SJCRH30 (cell line): ENCODE measurements around the gene TRPM1. TPM values are rescaled to one million over a fixed set of nuclear protein-coding genes. Genes with fewer than 3 reads are reported as not detected.
"Not testable (repeated sequence)": the region's sequence is repeated elsewhere in the genome, so short reads cannot be mapped to it uniquely, and the experiment has no call there.

Experiments used
- DNase-seq, 2 experiments: peaks; one replicate each; pipeline ENCODE4 v3.0.0-alpha.2; 2015 to 2020
- H3K27ac ChIP-seq: fragments of 250-450 bp; sonication (Bioruptor Pico); 2 replicates; pipeline ENCODE4 v1.5.1; 2020; ENCODE audit warnings: mild to moderate bottlenecking, moderate library complexity
- H3K27me3 ChIP-seq: fragments of 250-450 bp; sonication (Bioruptor Pico); 2 replicates; pipeline ENCODE4 v1.5.1; 2020; ENCODE audit warnings: mild to moderate bottlenecking, moderate library complexity
- H3K36me3 ChIP-seq: fragments of 250-450 bp; sonication (Bioruptor Pico); 2 replicates; pipeline ENCODE4 v1.5.1; 2020; ENCODE audit warnings: mild to moderate bottlenecking, moderate library complexity
- H3K4me1 ChIP-seq: fragments of 250-450 bp; sonication (Bioruptor Pico); 2 replicates; pipeline ENCODE4 v1.5.1; 2020; ENCODE audit warnings: mild to moderate bottlenecking, moderate library complexity
- H3K4me3 ChIP-seq: fragments of 250-450 bp; sonication (Bioruptor Pico); 2 replicates; pipeline ENCODE4 v1.5.1; 2020; ENCODE audit warnings: mild to moderate bottlenecking, moderate library complexity
- H3K9me3 ChIP-seq: fragments of 250-450 bp; sonication (Bioruptor Pico); replicated peaks from 2 replicates; pipeline ENCODE4 v1.5.1; 2020; ENCODE audit warnings: mild to moderate bottlenecking, moderate library complexity
- total RNA-seq: library from RNA; depleted of rRNA; stranded (reverse); fragments of >200 nt; shearing (Covaris generic); gene quantifications from 2 replicates; pipeline ENCODE4 v1.2.3, GENCODE V29; 2014

Gene TRPM1
- total RNA-seq, 1 experiment from 2014 or later: 0.06 TPM

DNA sequence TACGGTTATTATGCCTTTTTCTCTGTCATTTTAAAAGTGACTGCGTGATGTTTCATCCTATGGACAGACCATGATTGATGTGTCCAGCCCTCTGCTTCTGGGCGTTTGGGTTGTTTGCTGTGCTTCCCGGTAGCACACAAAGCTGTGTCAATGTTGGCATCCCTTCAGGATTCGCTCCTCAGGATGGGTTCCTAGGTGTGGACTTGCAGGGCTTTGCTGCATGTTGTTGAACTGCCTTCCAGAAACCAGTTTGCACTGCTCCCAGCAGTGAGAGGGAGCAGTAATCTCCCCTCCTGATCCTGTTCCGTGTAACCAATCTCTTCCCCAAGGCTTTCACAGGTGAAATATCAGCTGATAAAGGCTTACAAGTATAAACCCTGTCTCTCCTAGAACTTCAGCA, 787 bp downstream of the TRPM1 start:
- Histone ChIP-seq H3K4me1 (no peaks in the 10 kb centered on the region), H3K27me3 (no peaks in the 10 kb centered on the region), H3K27ac (no peak overlapping the region), H3K36me3 (no peaks in the 10 kb centered on the region), H3K4me3 (no peak overlapping the region), H3K9me3 (no peaks in the 10 kb centered on the region)
- no peak for DNase-seq

DNA sequence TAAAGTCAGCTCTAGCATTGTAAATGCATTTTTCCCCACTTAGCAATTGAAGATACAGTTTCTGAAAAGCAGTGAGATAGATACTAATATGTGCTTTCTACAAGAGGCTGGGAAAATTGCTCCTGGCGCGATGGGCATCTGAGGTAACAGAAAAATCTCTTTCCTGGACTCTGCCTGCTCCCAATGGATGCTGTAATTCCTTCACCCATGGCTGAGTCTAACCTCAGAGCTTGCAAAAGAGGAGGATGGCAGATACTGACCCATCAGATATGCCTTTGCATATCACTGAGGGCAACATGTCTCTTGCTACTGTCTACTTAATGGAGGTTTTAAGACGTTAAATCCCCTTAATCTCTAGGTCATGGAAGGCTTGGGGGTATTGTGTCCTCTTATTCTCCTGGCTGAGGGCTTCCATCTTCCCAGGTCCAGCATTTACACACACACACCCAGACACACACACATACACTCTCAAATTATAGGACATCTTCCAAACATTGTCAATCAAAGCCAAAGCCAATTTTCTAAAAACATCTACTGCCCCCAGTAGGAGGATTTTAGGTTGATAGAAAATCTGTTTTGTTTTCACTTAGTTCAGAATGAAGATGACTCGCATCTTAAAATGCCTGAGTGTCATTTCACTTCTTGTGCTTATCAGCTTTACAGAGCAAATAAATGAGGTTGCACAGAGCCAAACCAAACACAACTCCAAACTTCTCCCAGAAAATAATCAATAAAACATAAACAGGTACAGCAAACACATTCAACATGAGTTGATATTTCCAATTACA, 2.4 kb downstream of the TRPM1 start:
- no peaks in the 10 kb centered on the region for H3K27me3 ChIP-seq
- no peak overlapping the region for H3K27ac ChIP-seq
- no peak for DNase-seq

DNA sequence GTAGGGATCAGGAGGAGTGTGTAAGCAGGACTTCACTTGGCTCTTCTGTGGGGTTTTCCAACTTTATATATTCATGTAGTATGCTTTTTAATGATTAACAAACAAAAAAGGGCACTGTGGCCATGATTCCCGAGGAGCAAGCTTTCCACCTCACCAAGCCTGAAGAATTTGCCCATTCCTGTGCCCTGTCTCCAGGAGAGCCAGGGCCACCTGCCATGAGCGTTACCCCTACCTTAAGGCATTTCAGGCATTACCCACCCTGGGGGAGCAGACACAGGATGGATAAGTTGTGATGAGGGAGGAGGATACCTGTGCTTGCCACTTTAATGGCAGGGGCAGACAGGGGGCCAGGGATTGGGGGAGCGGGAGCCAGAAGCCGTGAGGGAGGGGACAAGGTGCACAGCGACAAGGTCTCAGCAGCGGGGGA, 3.0 kb downstream of the TRPM1 start:
- DNase-seq: no peak
- no peak overlapping the region for H3K27ac ChIP-seq

More for the DNA sequence above, 2.4 kb downstream of the TRPM1 start:
- Histone ChIP-seq H3K4me1 (no peaks in the 10 kb centered on the region), H3K4me3 (no peak overlapping the region), H3K9me3 (no peaks in the 10 kb centered on the region), H3K36me3 (no peaks in the 10 kb centered on the region)

DNA sequence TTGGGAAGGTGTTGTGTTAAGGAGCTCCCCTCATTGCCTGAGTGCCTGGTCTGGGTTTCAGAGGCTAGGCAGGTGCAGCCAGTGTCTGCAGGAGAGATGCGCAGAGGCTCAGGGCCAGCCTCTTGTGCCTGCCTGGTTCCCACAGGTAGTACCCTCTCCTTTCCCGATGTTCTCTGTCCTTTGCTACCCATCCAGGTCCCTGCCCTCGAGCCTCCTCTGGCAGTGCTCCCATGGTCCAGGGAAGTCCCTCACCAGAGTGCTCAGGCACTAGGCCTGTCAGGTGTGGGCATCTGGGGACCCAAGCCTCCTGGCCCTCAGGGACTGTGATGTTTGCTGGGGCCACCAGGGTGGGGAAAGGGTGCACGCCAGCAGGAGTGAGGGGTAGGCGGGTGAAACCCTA, 5.0 kb downstream of the TRPM1 start:
- Histone ChIP-seq H3K36me3 (no peaks in the 10 kb centered on the region), H3K27ac (no peak overlapping the region), H3K4me3 (no peak overlapping the region), H3K27me3 (no peaks in the 10 kb centered on the region), H3K9me3 (no peaks in the 10 kb centered on the region), H3K4me1 (no peaks in the 10 kb centered on the region)
- DNase-seq: no peak

More for the DNA sequence above, 3.0 kb downstream of the TRPM1 start:
- no peaks in the 10 kb centered on the region for H3K27me3 ChIP-seq
- H3K9me3 ChIP-seq: no peaks in the 10 kb centered on the region
- no peaks in the 10 kb centered on the region for H3K4me1 ChIP-seq
- no peaks in the 10 kb centered on the region for H3K36me3 ChIP-seq
- no peak overlapping the region for H3K4me3 ChIP-seq

DNA sequence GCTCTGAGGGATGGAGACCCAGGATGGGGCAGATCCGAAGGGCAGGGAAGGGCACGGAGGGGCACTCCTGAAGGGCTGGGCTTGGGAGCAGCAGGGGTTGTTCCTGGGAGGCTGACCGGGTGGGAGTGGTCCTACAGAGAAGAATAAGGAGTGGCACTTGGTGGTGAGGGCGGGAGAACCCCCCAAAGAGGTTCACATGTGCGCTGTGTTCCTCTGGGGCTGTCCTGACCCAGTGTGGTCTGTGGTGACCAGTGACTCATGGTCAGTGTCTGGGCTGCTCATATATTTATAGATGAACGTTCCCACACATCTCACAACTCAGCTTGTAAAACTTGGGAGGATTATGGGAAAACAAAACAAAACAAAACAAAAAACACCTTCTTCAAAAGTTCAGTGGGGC, 10.0 kb downstream of the TRPM1 start:
- Histone ChIP-seq H3K27me3 (no peaks in the 10 kb centered on the region), H3K4me1 (no peaks in the 10 kb centered on the region), H3K4me3 (no peak overlapping the region), H3K27ac (no peak overlapping the region), H3K9me3 (no peaks in the 10 kb centered on the region), H3K36me3 (no peaks in the 10 kb centered on the region)
- no peak for DNase-seq

DNA sequence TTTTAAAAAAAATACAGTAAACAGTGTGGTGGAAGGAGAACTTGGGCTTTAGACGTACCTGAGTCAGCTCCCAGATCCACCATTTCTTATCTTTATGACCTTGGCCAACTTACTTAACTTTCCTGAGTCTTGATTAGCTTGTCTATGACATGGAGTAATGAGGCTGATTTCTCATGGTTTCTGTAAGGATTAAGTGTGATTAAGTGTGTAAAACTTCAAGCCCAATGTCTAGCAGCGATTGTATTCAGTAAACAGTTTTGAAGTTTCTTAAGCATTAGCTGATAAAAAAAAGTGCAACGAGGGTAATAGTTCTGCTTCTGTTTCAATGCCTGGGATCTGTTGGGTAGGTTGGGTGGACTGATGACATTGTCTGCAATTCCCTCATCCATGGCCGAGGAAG, 10.8 kb downstream of the TRPM1 start:
- no peaks in the 10 kb centered on the region for H3K9me3 ChIP-seq
- H3K36me3 ChIP-seq: no peaks in the 10 kb centered on the region
- no peaks in the 10 kb centered on the region for H3K4me1 ChIP-seq
- no peak for DNase-seq
- no peaks in the 10 kb centered on the region for H3K27me3 ChIP-seq
- H3K4me3 ChIP-seq: no peak overlapping the region
- no peak overlapping the region for H3K27ac ChIP-seq

DNA sequence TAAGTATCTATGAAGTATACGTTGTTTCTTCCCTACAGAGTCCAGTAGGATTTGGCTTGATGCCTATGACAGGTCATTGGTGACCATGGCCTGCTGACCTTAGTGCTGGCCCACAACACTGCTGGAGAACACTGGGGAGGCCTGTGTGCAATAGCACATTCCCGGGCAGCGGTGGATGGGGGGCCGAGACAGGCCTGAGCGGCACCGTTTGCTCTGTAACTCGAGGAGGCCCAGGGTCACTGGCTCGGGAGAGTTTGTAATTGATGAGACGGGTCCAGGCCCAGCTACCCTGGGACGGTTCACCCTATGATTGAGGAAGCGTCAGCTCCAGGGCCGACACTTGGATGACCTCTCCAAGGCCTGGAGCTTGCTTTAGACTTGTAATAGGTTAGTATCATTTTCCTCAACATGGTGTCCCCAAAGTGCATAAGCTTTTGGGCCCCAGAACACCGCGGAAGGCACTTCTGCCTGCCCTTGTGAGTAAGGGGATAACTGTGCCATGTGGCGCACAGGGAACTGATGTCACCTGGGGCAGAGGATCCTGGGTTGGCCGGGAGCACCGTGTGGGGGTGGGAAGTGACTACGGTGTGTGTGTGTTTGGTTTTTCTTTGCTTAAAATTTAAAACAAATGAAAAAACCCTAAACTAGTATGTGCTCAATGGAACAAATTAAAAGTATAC, 12.0 kb downstream of the TRPM1 start:
- no peak overlapping the region for H3K27ac ChIP-seq
- H3K36me3 ChIP-seq: no peaks in the 10 kb centered on the region
- no peaks in the 10 kb centered on the region for H3K27me3 ChIP-seq
- no peaks in the 10 kb centered on the region for H3K9me3 ChIP-seq
- no peak for DNase-seq
- no peaks in the 10 kb centered on the region for H3K4me1 ChIP-seq
- H3K4me3 ChIP-seq: no peak overlapping the region

DNA sequence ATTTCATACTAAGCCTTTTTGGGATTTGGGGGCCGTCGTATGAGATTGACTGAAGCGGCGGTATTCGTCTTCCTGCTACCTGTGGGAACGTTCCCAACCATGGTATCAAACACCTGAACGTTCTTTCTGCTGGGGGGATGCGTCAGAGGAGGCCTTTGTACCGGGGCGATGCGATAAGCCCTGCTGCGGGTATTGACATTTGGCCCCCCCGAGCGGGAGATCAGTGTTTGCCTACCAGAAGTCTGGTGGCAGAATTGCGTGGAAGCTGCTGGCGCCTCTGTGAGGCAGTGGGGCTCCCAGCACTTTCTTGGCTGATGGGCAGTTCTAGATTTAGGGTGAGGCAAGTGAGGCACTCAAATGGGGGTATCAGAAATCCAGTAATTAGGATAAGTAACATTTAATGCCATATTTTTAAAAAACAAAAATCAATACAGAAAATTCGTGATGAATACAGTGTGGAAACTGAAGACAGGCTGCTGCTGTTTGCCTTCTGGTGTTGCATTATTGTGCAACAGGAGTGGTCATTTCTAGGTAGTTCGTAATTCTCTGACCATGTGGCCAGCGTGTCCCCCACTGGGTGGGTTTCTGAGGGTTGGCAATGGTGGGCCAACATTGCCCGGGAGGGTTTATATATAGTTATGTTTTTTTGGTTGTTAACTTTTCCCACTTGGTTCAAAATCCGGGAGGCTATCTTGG, 12.7 kb downstream of the TRPM1 start:
- H3K36me3 ChIP-seq: no peaks in the 10 kb centered on the region
- no peaks in the 10 kb centered on the region for H3K4me1 ChIP-seq
- DNase-seq: no peak
- no peaks in the 10 kb centered on the region for H3K9me3 ChIP-seq
- no peak overlapping the region for H3K27ac ChIP-seq
- H3K27me3 ChIP-seq: no peaks in the 10 kb centered on the region
- H3K4me3 ChIP-seq: no peak overlapping the region

DNA sequence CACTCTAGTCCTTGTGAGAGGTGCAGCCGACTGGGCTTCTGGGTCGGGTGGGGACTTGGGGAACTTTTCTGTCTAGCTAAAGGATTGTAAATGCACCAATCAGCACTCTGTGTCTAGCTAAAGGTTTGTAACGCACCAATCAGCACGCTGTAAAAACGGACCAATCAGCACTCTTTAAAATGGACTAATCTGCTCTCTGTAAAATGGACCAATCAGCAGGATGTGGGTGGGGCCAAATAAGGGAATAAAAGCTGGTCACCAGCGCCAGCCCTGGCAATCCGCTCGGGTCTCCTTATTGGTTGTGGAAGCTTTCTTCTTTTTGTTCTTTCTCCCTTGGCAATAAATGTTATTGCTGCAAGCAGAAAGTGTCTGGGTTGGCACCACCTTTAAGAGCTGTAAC, 13.5 kb downstream of the TRPM1 start:
- H3K4me1 ChIP-seq, H3K27ac ChIP-seq, DNase-seq, H3K27me3 ChIP-seq, H3K9me3 ChIP-seq, H3K36me3 ChIP-seq, H3K4me3 ChIP-seq: not testable (repeated sequence)

DNA sequence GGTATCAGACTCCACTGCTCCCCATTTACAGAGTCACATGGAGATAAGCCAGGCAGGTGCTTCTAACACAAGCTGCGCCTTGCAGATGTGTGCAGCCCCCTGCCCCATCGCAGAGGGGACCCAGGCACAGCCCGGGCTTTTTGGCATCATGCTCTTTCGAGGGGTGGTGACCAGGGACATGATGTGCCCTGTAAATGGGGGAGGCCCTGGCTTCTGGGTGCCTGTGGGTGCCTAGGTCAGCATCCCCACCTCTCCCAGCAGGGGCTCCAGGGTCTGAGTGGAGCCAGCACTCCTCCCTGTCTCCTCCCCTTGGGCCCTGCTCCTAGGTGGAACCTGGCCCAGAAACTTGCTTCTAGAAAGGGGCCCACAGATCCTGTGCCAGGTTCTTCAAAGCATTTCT, 15.2 kb downstream of the TRPM1 start:
- no peak overlapping the region for H3K27ac ChIP-seq
- DNase-seq: no peak

DNA sequence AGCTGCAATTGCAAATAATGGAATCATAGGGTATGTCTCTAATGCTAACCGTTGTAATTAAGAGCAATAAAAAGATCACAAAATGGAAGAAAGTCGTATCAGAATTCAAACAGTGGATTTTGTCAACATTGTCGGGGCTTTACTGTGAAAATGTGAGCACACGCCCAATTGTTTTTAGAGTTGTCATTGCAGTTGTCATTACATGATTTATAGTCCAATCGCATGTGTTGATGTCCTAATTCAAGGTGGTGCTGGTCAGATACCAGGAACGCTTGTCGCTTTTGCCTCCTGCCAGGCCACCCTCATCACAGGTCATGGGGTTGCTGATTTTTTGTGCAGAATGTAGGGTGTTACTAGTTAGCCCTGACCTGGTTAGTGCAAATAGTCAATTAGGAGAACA, 16.2 kb downstream of the TRPM1 start:
- Histone ChIP-seq H3K4me3 (no peak overlapping the region), H3K9me3 (no peaks in the 10 kb centered on the region), H3K4me1 (no peaks in the 10 kb centered on the region), H3K27ac (no peak overlapping the region), H3K36me3 (no peaks in the 10 kb centered on the region), H3K27me3 (no peaks in the 10 kb centered on the region)
- no peak for DNase-seq

More for the DNA sequence above, 15.2 kb downstream of the TRPM1 start:
- Histone ChIP-seq H3K27me3 (no peaks in the 10 kb centered on the region), H3K4me1 (no peaks in the 10 kb centered on the region), H3K36me3 (no peaks in the 10 kb centered on the region), H3K9me3 (no peaks in the 10 kb centered on the region), H3K4me3 (no peak overlapping the region)

DNA sequence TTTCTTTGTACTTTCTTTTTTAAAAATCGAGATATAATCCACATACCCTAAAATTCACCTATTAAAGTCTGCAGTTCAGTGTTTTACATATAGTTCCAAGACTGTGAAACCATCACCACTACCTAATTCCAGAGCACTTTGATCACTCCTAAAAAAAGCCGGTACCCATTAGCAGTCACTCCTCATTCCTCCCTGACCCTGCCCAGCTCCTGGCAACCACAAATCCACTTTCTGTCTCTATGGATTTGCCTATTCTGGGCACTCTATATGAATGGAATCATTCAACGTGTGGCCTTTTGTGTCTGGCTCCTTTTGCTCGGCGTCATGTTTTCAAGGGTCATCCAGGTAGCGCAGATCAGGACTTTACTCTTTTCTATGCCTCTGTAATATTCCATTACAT, 17.3 kb downstream of the TRPM1 start:
- Histone ChIP-seq H3K4me3 (no peak overlapping the region), H3K9me3 (no peaks in the 10 kb centered on the region), H3K36me3 (no peaks in the 10 kb centered on the region), H3K4me1 (no peaks in the 10 kb centered on the region), H3K27ac (no peak overlapping the region), H3K27me3 (no peaks in the 10 kb centered on the region)
- DNase-seq: no peak

DNA sequence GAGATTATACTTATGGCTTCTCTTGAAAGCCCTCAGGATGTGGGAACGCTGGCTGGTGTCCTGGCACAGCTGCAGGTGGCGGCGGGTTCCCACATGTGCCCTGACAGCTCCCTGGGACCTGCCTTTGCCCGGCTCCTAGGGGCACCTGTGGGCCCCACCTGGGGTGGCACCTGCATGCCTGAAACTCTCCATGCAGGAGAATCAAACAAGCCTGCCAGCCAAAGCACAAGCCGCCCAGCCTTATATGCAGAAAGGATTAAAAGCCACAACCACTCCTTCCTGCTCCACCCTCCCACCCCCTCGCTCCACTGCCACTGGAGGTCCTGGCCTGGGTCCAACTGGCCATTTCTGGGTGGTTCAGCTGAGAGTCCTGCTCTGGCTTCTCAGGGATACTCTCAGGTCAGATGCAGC, 18.1 kb downstream of the TRPM1 start:
- no peaks in the 10 kb centered on the region for H3K4me1 ChIP-seq

DNA sequence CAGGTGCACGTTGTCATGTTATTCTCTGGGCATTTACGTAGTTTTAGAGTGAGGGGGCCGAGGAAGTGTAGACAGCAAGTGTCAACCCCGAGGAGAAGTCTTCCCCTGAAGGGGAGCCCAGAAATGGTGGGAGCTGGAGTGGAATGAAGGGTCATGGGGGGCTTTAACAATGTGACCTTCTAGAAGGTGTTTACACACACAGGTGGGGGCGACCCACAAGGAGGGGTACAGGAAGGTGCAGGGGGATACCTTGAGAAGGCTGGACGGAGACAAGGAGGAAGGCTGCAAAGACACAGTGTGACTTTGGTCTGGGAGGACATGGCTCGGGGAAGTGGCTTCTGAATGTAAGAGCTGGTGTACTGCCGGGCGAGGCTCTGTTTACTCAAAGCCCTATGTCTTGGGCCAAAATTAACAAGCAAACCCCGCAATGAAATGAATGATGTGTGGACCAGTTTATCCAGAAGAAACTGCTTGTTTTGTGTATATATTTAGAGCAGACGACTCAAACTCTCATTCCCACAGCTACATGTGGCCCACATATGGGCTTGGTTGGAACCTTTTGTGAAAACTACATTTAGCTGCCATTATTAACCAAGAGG, 18.7 kb downstream of the TRPM1 start:
- H3K9me3 ChIP-seq: no peaks in the 10 kb centered on the region; the same call in 1 of the 2 replicates
- no peaks in the 10 kb centered on the region for H3K36me3 ChIP-seq
- H3K27ac ChIP-seq: no peak overlapping the region
- H3K4me3 ChIP-seq: no peak overlapping the region
- no peaks in the 10 kb centered on the region for H3K4me1 ChIP-seq
- DNase-seq: no peak
- H3K27me3 ChIP-seq: no peaks in the 10 kb centered on the region

More for the DNA sequence above, 18.1 kb downstream of the TRPM1 start:
- Histone ChIP-seq H3K9me3 (no peaks in the 10 kb centered on the region; the same call in 1 of the 2 replicates), H3K36me3 (no peaks in the 10 kb centered on the region), H3K4me3 (no peak overlapping the region), H3K27ac (no peak overlapping the region), H3K27me3 (no peaks in the 10 kb centered on the region)
- DNase-seq: no peak
